NCI-H2029 treated with DMSO at 0.1 percent for 48 hours (cell line): ENCODE measurements around the gene GSTP1.
"Not testable (repeated sequence)": the region's sequence is repeated elsewhere in the genome, so short reads cannot be mapped to it uniquely, and the experiment has no call there.

Experiments used
- DNase-seq: peaks from one replicate; lab custom pipeline; 2025; lab: John Stamatoyannopoulos, UW

The GSTP1 gene

GRCh38 chr11:67583247-67584204 is at the start of gene GSTP1:
Gene GSTP1 (plus strand): TSS chr11:67583812. CDS start chr11:67583844, 32 bp downstream.
- DNase-seq: no peak

- DNase-seq: no peak
Measured at GRCh38 chr11:67534070-67534679, 49.4 kb upstream of the GSTP1 start.

- no peak for DNase-seq
Measured at GRCh38 chr11:67535561-67535960, 48.1 kb upstream of the GSTP1 start.

- no peak for DNase-seq
Measured at GRCh38 chr11:67538306-67538705, 45.3 kb upstream of the GSTP1 start.

GRCh38 chr11:67538823-67539505 is 44.6 kb upstream of the GSTP1 start:
- DNase-seq: no peak

GRCh38 chr11:67539550-67539949 is 44.1 kb upstream of the GSTP1 start:
- DNase-seq: no peak

- DNase-seq: no peak
Measured at GRCh38 chr11:67541198-67541597, 42.4 kb upstream of the GSTP1 start.

GRCh38 chr11:67542169-67542568 is 41.4 kb upstream of the GSTP1 start:
- DNase-seq: no peak

- DNase-seq: no peak
Measured at GRCh38 chr11:67542971-67543370, 40.6 kb upstream of the GSTP1 start.

GRCh38 chr11:67543585-67543984 is 40.0 kb upstream of the GSTP1 start:
- DNase-seq: no peak

GRCh38 chr11:67544616-67545242 is 38.9 kb upstream of the GSTP1 start:
- no peak for DNase-seq

GRCh38 chr11:67545280-67545679 is 38.3 kb upstream of the GSTP1 start:
- no peak for DNase-seq

GRCh38 chr11:67548112-67548511 is 35.5 kb upstream of the GSTP1 start:
- not testable (repeated sequence) for DNase-seq

- DNase-seq: peak; percentile 24
Measured at GRCh38 chr11:67548555-67549110, 35.0 kb upstream of the GSTP1 start.

- no peak for DNase-seq
Measured at GRCh38 chr11:67551127-67551526, 32.5 kb upstream of the GSTP1 start.

- not testable (repeated sequence) for DNase-seq
Measured at GRCh38 chr11:67551697-67552096, 31.9 kb upstream of the GSTP1 start.

GRCh38 chr11:67556244-67556643 is 27.4 kb upstream of the GSTP1 start:
- no peak for DNase-seq

GRCh38 chr11:67558084-67558772 is 25.4 kb upstream of the GSTP1 start:
- DNase-seq: no peak

GRCh38 chr11:67561971-67562619 is 21.5 kb upstream of the GSTP1 start:
- no peak for DNase-seq

- DNase-seq: no peak
Measured at GRCh38 chr11:67562963-67563704, 20.5 kb upstream of the GSTP1 start.
